Body of pancreas (tissue), 4 donors: ENCODE data around the gene NAALADL1. TPM values are rescaled to one million over a fixed set of nuclear protein-coding genes. Genes with fewer than 3 reads are reported as not detected.

Source experiments
- ATAC-seq: fragments of 150-250 bp; one replicate; pipeline ENCODE4 v1.9.1; 2016
- DNase-seq, 4 donors: peaks; one replicate each; pipeline ENCODE4 v3.0.0-alpha.2; 2019
- H3K27ac ChIP-seq, 4 donors: fragments of 200-600 bp; sonication (generic); 1 replicate in 3 of 4; 2 replicates in 1 of 4; pipeline versions ENCODE4 v1.5.1 to v1.6.1; 2016 to 2019; ENCODE audit warnings: mild to moderate bottlenecking in 1 of 4, mixed read lengths in 1 of 4, moderate library complexity in 1 of 4
- H3K27me3 ChIP-seq, 2 donors: fragments of 200-600 bp; sonication (generic); one replicate each; pipeline ENCODE4 v1.6.0; 2016; ENCODE audit warnings: mild to moderate bottlenecking in 1 of 2
- H3K36me3 ChIP-seq, 2 donors: fragments of 200-600 bp; sonication (generic); replicated peaks in 1 of 2; 2 replicates each; pipeline ENCODE4 v1.5.1; 2016; ENCODE audit warnings: low read depth in 2 of 2; ENCODE audit not compliant: insufficient read depth in 1 of 2
- H3K4me1 ChIP-seq: fragments of 200-600 bp; sonication (generic); one replicate; pipeline ENCODE4 v1.6.0; 2016
- H3K4me3 ChIP-seq, 2 donors: fragments of 200-600 bp; sonication (generic); 1 replicate in 1 of 2; 2 replicates in 1 of 2; pipeline ENCODE4 v1.5.1; 2016 to 2019
- H3K9me3 ChIP-seq, 3 donors: fragments of 200-600 bp; sonication (generic); 1 replicate in 2 of 3; 2 replicates in 1 of 3; pipeline ENCODE4 v1.5.1; 2016
- POLR2A ChIP-seq, 3 donors: fragments of 450-650 bp; IDR thresholded peaks; one replicate each; pipeline ENCODE4 v1.6.1; 2016; ENCODE audit warnings: antibody characterized with exemption in 3 of 3, mild to moderate bottlenecking in 2 of 3
- WGBS, 2 donors: methylation state at CpG; one replicate each; pipeline ENCODE4 v1.1.5; 2017; 5-methylcytosine and 5-hydroxymethylcytosine counted together
- intact Hi-C: fragments of 100-400 bp; cut with DNase I; formaldehyde crosslinking; loops from one replicate; pipeline ENCODE4 v1.15.1; 2023
- total RNA-seq, 2 donors: library from RNA; depleted of rRNA; stranded (reverse); fragments of >200 nt; gene quantifications; one replicate each; pipeline ENCODE4 v1.1.0, GENCODE V29; 2016
- TF ChIP-seq, protein P1 (sequence below), 7 experiments: fragments of 450-650 bp in 4 of 7; fragments of 200-600 bp in 3 of 7; sonication (generic) in 3 of 7; IDR thresholded peaks; one replicate each; pipeline ENCODE4 v1.5.1; 2016 to 2019; ENCODE audit warnings: antibody characterized with exemption in 7 of 7

NAALADL1 gene
- total RNA-seq, 2 donors from 2014 or later, result 1.6 to 11.5 TPM

DNA sequence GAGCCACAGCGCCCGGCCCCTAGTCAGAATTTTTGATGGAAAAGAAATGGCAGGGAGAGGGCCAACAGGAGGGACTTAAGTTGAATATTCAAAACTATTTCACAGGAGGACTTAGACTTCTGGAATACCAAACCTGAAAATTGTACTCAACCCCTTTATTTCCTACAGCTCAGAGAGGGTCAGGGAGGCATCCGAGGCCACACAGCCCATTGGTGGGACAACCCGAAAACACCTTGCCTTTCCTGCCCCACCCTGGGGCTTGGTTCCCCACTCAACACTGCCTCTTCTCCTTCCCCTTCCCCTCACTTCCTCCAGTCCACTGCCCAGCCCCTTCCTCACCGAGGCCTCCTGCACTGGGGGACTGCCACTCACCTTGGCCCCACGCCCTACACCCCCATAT is 1.4 kb downstream of the NAALADL1 start:
- H3K36me3 ChIP-seq, result no peaks in the 10 kb centered on the region
- H3K9me3 ChIP-seq, result no peaks in the 10 kb centered on the region
- H3K4me3 ChIP-seq, result no peak overlapping the region
- no peak overlapping the region for H3K27ac ChIP-seq
- intact Hi-C loops, result no loop called here
- DNase-seq (no peak), ATAC-seq (no peak)
- WGBS, 2 donors, result 88 to 91% methylated on average over 6 of the region's 6 CpGs
- no peak for TF ChIP-seq POLR2A (IDR thresholded peaks at IDR 0.05)
- TF ChIP-seq, protein P1, sequence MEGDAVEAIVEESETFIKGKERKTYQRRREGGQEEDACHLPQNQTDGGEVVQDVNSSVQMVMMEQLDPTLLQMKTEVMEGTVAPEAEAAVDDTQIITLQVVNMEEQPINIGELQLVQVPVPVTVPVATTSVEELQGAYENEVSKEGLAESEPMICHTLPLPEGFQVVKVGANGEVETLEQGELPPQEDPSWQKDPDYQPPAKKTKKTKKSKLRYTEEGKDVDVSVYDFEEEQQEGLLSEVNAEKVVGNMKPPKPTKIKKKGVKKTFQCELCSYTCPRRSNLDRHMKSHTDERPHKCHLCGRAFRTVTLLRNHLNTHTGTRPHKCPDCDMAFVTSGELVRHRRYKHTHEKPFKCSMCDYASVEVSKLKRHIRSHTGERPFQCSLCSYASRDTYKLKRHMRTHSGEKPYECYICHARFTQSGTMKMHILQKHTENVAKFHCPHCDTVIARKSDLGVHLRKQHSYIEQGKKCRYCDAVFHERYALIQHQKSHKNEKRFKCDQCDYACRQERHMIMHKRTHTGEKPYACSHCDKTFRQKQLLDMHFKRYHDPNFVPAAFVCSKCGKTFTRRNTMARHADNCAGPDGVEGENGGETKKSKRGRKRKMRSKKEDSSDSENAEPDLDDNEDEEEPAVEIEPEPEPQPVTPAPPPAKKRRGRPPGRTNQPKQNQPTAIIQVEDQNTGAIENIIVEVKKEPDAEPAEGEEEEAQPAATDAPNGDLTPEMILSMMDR (IDR thresholded peaks at IDR 0.05), result no peak
- H3K4me1 ChIP-seq, result no peaks in the 10 kb centered on the region
- H3K27me3 ChIP-seq, result no peaks in the 10 kb centered on the region

DNA sequence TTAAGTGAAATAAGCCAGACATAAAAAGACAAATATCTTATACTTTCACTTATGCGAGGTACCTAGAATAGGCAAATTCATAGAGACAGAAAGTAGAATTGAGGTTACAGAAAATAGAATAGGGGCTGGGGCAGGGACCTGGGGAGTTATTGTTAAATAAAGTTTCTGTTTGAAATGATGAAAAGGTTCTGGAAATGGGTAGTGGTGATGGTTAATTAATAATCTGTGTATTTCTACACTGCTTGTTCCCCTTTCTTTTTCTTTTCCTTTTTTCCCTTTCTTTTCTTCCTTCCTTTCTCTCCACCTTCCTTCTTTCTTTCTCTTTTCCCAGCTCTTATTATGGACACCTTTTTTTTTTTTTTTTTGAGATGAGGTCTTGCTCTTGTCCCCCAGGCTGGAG is 2.8 kb downstream of the NAALADL1 start:
- intact Hi-C loops, result no loop called here
- 87 to 88% methylated on average over 1 of the region's 1 CpG for WGBS, 2 donors
- DNase-seq, result no peak
- no peak for ATAC-seq
- Histone ChIP-seq H3K9me3 (no peaks in the 10 kb centered on the region), H3K4me3 (no peak overlapping the region), H3K27me3 (no peaks in the 10 kb centered on the region), H3K36me3 (no peaks in the 10 kb centered on the region), H3K27ac (no peak overlapping the region), H3K4me1 (no peaks in the 10 kb centered on the region)
- TF ChIP-seq POLR2A (IDR thresholded peaks at IDR 0.05), result no peak
- TF ChIP-seq, protein P1 (IDR thresholded peaks at IDR 0.05), result no peak

DNA sequence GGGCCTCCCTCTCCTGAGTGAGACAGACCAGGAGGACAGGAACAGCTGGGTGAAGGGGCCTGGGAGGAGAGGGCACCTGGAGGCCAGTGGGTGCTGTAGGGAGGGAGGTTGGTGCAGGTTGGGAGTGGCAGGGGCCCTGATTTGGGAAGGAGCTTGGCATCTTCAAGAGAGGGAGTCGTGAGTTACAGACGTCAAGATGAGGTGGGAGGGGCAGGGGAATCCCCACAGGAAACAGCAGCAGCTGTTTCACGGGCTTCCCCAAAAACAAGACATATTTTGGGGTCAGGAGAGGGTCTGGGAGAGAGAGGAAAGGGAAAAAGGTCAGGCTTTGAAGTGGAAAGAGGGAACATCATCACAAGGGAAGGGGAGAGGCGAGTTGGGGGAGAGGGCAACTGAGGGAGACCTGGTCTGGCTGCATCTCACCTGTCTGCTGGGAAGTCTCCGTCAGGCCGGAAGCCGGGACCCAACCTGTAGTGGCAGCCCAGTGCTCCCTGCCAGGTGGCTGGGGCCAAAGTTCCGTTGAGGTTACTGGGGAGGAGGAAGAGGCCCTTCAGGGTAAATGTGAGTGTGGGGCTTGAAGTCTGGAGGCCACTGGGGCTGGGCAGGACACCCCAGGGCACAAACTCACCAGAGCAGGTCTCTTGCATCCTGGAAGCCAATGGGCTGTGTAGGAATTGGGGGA is 4.4 kb downstream of the NAALADL1 start:
- H3K4me3 ChIP-seq, result no peak overlapping the region
- no peaks in the 10 kb centered on the region for H3K36me3 ChIP-seq
- WGBS, 2 donors, result 62 to 64% methylated on average over 8 of the region's 8 CpGs
- ATAC-seq (no peak), DNase-seq (no peak)
- intact Hi-C loops, result no loop called here
- TF ChIP-seq POLR2A (IDR thresholded peaks at IDR 0.05), result no peak
- TF ChIP-seq, protein P1 (IDR thresholded peaks at IDR 0.05), result no peak
- H3K27me3 ChIP-seq, result no peaks in the 10 kb centered on the region
- no peak overlapping the region for H3K27ac ChIP-seq
- H3K9me3 ChIP-seq, result no peaks in the 10 kb centered on the region
- H3K4me1 ChIP-seq, result no peaks in the 10 kb centered on the region

DNA sequence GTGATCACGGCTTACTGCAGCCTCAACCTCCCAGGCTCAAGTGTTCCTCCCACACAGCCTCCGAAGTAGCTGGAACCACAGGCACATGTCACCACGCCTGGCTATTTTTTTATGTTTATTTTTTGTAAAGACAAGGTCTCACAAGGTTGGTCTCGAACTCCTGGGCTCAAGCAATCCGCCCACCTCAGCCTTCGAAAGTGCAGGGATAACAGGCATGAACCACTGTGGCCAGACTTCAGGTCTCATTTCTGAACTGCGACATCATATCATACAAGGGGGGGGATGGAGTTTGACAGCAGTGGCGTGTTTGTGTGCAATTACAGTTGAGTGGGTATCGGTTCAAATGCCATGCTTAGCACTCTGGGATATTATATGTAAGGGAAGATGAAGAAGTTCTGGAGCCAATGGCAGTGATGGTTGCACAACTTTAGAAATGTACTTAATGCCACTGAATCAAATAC is 6.9 kb downstream of the NAALADL1 start:
- ATAC-seq (no peak), DNase-seq (no peak)
- Histone ChIP-seq H3K4me1 (no peaks in the 10 kb centered on the region), H3K36me3 (no peaks in the 10 kb centered on the region), H3K27ac (no peak overlapping the region), H3K4me3 (no peak overlapping the region), H3K27me3 (no peaks in the 10 kb centered on the region), H3K9me3 (no peaks in the 10 kb centered on the region)
- intact Hi-C loops, result no loop called here
- no peak for TF ChIP-seq POLR2A (IDR thresholded peaks at IDR 0.05)
- TF ChIP-seq, protein P1 (IDR thresholded peaks at IDR 0.05), result no peak
- 82 to 85% methylated on average over 9 of the region's 9 CpGs for WGBS, 2 donors
